GM21515 (cell line): Measurements from ENCODE around the gene KRTAP4-5.
"Not testable (repeated sequence)": the region's sequence is repeated elsewhere in the genome, so short reads cannot be mapped to it uniquely, and the experiment has no call there.

Experiments used
- ATAC-seq: cut with Tn5 transposase; IDR thresholded peaks from one replicate; pipeline ENCODE4 v1.9.1; 2021; ENCODE audit not compliant: unreplicated experiment

The KRTAP4-5 gene

GRCh38 chr17:41147531-41148204, 2.0 kb downstream of the KRTAP4-5 start:
- ATAC-seq, result no peak

GRCh38 chr17:41145261-41145660, 4.4 kb downstream of the KRTAP4-5 start:
- no peak for ATAC-seq

GRCh38 chr17:41144846-41145245, 4.8 kb downstream of the KRTAP4-5 start:
- ATAC-seq, result no peak

- no peak for ATAC-seq
Measured at GRCh38 chr17:41141361-41141760, 8.3 kb downstream of the KRTAP4-5 start.

- ATAC-seq, result no peak
Measured at GRCh38 chr17:41140360-41141131, 9.1 kb downstream of the KRTAP4-5 start, which contains the start of gene KRTAP4-6. KRTAP4-6 (minus strand) TSS chr17:41140544; CDS start chr17:41140487, 57 bp downstream.

- not testable (repeated sequence) for ATAC-seq
Measured at GRCh38 chr17:41139865-41140264, 9.8 kb downstream of the KRTAP4-5 start.

- no peak for ATAC-seq
Measured at GRCh38 chr17:41133880-41134735, 15.5 kb downstream of the KRTAP4-5 start.

GRCh38 chr17:41131979-41132378, 17.6 kb downstream of the KRTAP4-5 start:
- ATAC-seq, result no peak

- ATAC-seq, result no peak
Measured at GRCh38 chr17:41127371-41127770, 22.3 kb downstream of the KRTAP4-5 start.

GRCh38 chr17:41126412-41126811, 23.2 kb downstream of the KRTAP4-5 start:
- no peak for ATAC-seq

GRCh38 chr17:41125064-41125463, 24.6 kb downstream of the KRTAP4-5 start:
- no peak for ATAC-seq

- not testable (repeated sequence) for ATAC-seq
Measured at GRCh38 chr17:41123991-41124371, 25.6 kb downstream of the KRTAP4-5 start, which contains the start of gene KRTAP4-12. KRTAP4-12 (minus strand) TSS chr17:41124182; CDS start chr17:41124122, 60 bp downstream.

- ATAC-seq, result not testable (repeated sequence)
Measured at GRCh38 chr17:41123292-41123990, 26.2 kb downstream of the KRTAP4-5 start.

- no peak for ATAC-seq
Measured at GRCh38 chr17:41121742-41122141, 27.9 kb downstream of the KRTAP4-5 start.

- not testable (repeated sequence) for ATAC-seq
Measured at GRCh38 chr17:41119696-41120690, 29.6 kb downstream of the KRTAP4-5 start.

GRCh38 chr17:41118721-41119120, 30.9 kb downstream of the KRTAP4-5 start:
- ATAC-seq, result no peak

GRCh38 chr17:41117846-41118386, 31.7 kb downstream of the KRTAP4-5 start, which contains the start of gene KRTAP4-11:
KRTAP4-11 (minus strand) TSS chr17:41118373; CDS start chr17:41118315, 58 bp downstream.
- ATAC-seq, result not testable (repeated sequence)

GRCh38 chr17:41116297-41116696, 33.3 kb downstream of the KRTAP4-5 start:
- no peak for ATAC-seq
